Measurements from ENCODE around the gene C12orf42.

Gene C12orf42

GRCh38 chr12:103493199-103493598, 2.6 kb downstream of the C12orf42 start:
- no peak overlapping the region for H3K9ac ChIP-seq (ENCODE audit: low read depth, low read length)
- no peaks in the 10 kb centered on the region for H3K36me3 ChIP-seq (ENCODE audit: insufficient read depth, low read depth, low read length)
- no peak overlapping the region for H3K27ac ChIP-seq (ENCODE audit: low read length)
- no peaks in the 10 kb centered on the region for H3K9me3 ChIP-seq (ENCODE audit: insufficient read depth, low read depth, low read length)
- H3K4me3 ChIP-seq (ENCODE audit: low read length) = no peak overlapping the region
- peaks cover 24% of the 10 kb centered on the region for H3K27me3 ChIP-seq (ENCODE audit: insufficient read depth, low read length)
- peaks cover 10% of the 10 kb centered on the region; the same call in 1 of the 2 replicates for H3K4me1 ChIP-seq (ENCODE audit: insufficient read depth, low read length)

DNA sequence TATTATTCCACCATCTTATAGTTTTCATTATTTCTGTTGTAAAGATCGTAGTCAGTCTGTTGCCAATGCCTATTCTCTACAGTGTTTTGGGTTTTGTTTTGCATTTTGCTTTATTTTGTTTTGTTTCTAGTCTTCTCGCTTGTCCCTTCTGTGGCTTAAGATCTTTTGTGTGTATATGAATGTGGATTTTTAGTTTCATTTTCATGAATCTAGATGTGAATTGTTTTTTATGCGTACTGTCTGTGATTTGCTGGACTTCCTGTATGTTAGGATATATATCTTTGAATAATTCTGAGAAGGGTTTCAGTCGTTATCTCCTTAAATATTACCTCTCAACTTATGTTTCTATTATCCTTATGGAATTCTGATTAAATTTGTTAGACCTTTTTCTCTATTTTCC, 13.4 kb downstream of the C12orf42 start:
- no peaks in the 10 kb centered on the region for H3K27me3 ChIP-seq (ENCODE audit: insufficient read depth, low read length)

DNA sequence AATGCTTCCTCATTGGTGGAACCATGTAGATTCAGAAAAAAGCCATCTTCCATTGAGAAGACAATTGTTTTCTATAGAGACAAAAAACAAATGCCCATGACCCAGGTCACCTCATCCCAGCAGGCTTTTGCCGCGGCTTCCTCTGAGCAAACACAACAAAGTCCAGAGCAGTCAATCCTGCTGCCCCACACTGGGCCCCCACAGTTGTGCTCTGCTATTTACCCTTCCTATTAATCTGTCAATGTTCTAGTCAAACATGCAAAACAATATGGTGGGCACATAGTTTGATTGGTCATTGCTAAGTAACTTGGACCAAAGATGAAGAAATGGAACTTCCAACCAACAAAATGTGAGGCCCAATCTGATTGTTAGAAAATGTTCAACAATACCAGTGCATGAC, 20.7 kb downstream of the C12orf42 start:
- no peak overlapping the region for H3K27ac ChIP-seq (ENCODE audit: low read length)
- H3K36me3 ChIP-seq (ENCODE audit: insufficient read depth, low read depth, low read length) = no peaks in the 10 kb centered on the region

More for the DNA sequence above, 13.4 kb downstream of the C12orf42 start:
- no peak overlapping the region for H3K4me3 ChIP-seq (ENCODE audit: low read length)
- no peaks in the 10 kb centered on the region for H3K36me3 ChIP-seq (ENCODE audit: insufficient read depth, low read depth, low read length)
- no peaks in the 10 kb centered on the region for H3K4me1 ChIP-seq (ENCODE audit: insufficient read depth, low read length)
- H3K9ac ChIP-seq (ENCODE audit: low read depth, low read length) = no peak overlapping the region
- no peak overlapping the region for H3K27ac ChIP-seq (ENCODE audit: low read length)
- H3K9me3 ChIP-seq (ENCODE audit: insufficient read depth, low read depth, low read length) = 0 out of 2 replicates have a peak, but pooled peaks cover 2% of the 10 kb centered on the region

DNA sequence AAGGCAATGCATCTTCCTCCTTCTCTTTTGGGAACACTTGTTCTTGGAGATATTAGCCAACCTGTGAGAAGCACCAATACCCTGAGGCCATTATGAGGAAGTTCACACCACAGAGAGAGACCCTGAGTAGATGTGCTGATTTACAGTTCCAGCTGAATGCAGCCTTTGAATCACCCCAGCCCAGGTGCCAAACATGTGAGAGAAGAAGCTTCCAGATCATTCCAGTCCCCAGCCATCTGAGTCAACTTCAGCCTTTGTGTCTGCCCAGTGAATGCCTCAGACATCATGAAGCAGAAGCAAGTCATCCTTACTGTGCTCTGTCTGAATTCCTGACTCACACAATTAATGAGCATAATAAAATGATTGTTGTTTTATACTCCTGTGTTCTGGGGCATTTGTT, 25.1 kb downstream of the C12orf42 start:
- H3K36me3 ChIP-seq (ENCODE audit: insufficient read depth, low read depth, low read length) = no peaks in the 10 kb centered on the region
- H3K4me3 ChIP-seq (ENCODE audit: low read length) = no peak overlapping the region
- no peaks in the 10 kb centered on the region for H3K27me3 ChIP-seq (ENCODE audit: insufficient read depth, low read length)
- H3K27ac ChIP-seq (ENCODE audit: low read length) = no peak overlapping the region
- H3K4me1 ChIP-seq (ENCODE audit: insufficient read depth, low read length) = peaks cover 15% of the 10 kb centered on the region; the same call in 1 of the 2 replicates
- H3K9me3 ChIP-seq (ENCODE audit: insufficient read depth, low read depth, low read length) = no peaks in the 10 kb centered on the region
- no peak overlapping the region for H3K9ac ChIP-seq (ENCODE audit: low read depth, low read length)

More for the DNA sequence above, 20.7 kb downstream of the C12orf42 start:
- Histone ChIP-seq H3K4me1 (ENCODE audit: insufficient read depth, low read length) (no peaks in the 10 kb centered on the region), H3K9ac (ENCODE audit: low read depth, low read length) (no peak overlapping the region), H3K4me3 (ENCODE audit: low read length) (no peak overlapping the region), H3K27me3 (ENCODE audit: insufficient read depth, low read length) (no peaks in the 10 kb centered on the region), H3K9me3 (ENCODE audit: insufficient read depth, low read depth, low read length) (0 out of 2 replicates have a peak, but pooled peaks cover 2% of the 10 kb centered on the region)

DNA sequence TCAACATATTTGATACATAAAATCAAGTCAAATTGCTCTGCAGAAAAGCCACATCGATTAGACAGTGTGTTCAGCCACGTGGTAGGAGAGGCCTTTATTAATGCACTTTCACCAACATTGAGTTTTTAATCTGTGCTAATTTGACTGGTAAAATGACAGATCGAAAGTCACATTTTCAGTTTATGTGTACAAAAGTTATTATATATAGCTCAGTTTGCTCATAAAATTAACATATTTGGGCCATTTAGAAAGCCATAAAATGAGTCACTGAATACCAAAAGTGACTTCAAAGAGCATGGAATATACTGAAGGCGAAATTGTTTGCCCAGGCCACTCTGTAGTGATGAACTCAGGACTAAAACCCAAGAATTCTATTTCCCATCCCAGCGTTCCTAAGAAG, 26.0 kb downstream of the C12orf42 start:
- no peak overlapping the region for H3K4me3 ChIP-seq (ENCODE audit: low read length)
- no peak overlapping the region for H3K9ac ChIP-seq (ENCODE audit: low read depth, low read length)
- no peak overlapping the region for H3K27ac ChIP-seq (ENCODE audit: low read length)
- H3K36me3 ChIP-seq (ENCODE audit: insufficient read depth, low read depth, low read length) = no peaks in the 10 kb centered on the region
- no peaks in the 10 kb centered on the region for H3K9me3 ChIP-seq (ENCODE audit: insufficient read depth, low read depth, low read length)
- H3K4me1 ChIP-seq (ENCODE audit: insufficient read depth, low read length) = peaks cover 15% of the 10 kb centered on the region; the same call in 1 of the 2 replicates
- no peaks in the 10 kb centered on the region for H3K27me3 ChIP-seq (ENCODE audit: insufficient read depth, low read length)

DNA sequence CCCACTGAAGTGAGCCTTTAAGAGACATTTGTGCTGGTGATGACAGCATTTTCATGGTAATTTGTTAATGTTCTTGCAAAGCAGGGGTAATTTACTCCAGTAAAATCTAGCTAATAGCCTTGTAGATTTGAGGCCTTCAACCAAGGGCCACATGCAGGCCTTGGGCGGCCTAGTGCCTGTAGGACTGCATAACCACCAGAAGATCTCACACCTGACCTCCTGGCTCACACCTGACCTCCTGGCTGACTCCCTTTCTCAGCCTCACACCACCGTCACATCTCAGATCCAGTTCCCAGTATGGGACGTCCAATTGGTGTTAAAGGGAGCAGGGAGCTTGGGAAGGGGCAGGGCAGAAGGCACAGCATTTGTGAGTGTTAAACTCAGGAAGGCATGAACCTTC, 26.9 kb downstream of the C12orf42 start:
- Histone ChIP-seq H3K27me3 (ENCODE audit: insufficient read depth, low read length) (no peaks in the 10 kb centered on the region), H3K9me3 (ENCODE audit: insufficient read depth, low read depth, low read length) (no peaks in the 10 kb centered on the region), H3K36me3 (ENCODE audit: insufficient read depth, low read depth, low read length) (no peaks in the 10 kb centered on the region), H3K4me1 (ENCODE audit: insufficient read depth, low read length) (peaks cover 15% of the 10 kb centered on the region; the same call in 1 of the 2 replicates), H3K9ac (ENCODE audit: low read depth, low read length) (no peak overlapping the region), H3K4me3 (ENCODE audit: low read length) (no peak overlapping the region), H3K27ac (ENCODE audit: low read length) (no peak overlapping the region)

GRCh38 chr12:103462675-103463074, 33.1 kb downstream of the C12orf42 start:
- no peak overlapping the region for H3K4me3 ChIP-seq (ENCODE audit: low read length)
- no peak overlapping the region for H3K9ac ChIP-seq (ENCODE audit: low read depth, low read length)
- H3K27ac ChIP-seq (ENCODE audit: low read length) = no peak overlapping the region
- no peaks in the 10 kb centered on the region for H3K27me3 ChIP-seq (ENCODE audit: insufficient read depth, low read length)
- H3K36me3 ChIP-seq (ENCODE audit: insufficient read depth, low read depth, low read length) = no peaks in the 10 kb centered on the region
- peaks cover 4% of the 10 kb centered on the region; the same call in 1 of the 2 replicates for H3K4me1 ChIP-seq (ENCODE audit: insufficient read depth, low read length)
- H3K9me3 ChIP-seq (ENCODE audit: insufficient read depth, low read depth, low read length) = no peaks in the 10 kb centered on the region

- Histone ChIP-seq H3K27me3 (ENCODE audit: insufficient read depth, low read length) (no peaks in the 10 kb centered on the region), H3K4me1 (ENCODE audit: insufficient read depth, low read length) (0 out of 2 replicates have a peak, but pooled peaks cover 5% of the 10 kb centered on the region), H3K9ac (ENCODE audit: low read depth, low read length) (no peak overlapping the region), H3K4me3 (ENCODE audit: low read length) (no peak overlapping the region), H3K9me3 (ENCODE audit: insufficient read depth, low read depth, low read length) (no peaks in the 10 kb centered on the region), H3K36me3 (ENCODE audit: insufficient read depth, low read depth, low read length) (no peaks in the 10 kb centered on the region), H3K27ac (ENCODE audit: low read length) (no peak overlapping the region)
Observed at GRCh38 chr12:103457471-103457870, 38.3 kb downstream of the C12orf42 start.

DNA sequence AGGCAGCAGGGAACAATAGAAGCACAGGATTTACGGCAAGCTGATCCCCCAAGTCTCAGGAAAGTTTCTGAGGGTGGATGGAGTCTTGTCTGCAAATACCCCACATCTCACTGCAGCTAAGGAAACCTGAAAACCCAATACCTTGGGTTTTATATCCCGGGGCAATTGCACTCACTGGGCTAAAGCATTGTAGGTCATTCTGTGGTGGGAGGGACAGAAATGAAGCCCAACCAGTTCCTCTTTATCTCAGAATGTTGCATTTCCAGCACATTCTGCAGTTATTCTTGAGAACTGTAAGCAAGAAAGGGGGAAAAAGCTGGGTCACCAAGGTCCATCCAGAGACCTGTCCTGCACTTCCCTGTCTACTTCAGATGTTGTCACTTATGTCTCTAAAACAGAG, 39.8 kb downstream of the C12orf42 start:
- Histone ChIP-seq H3K4me3 (ENCODE audit: low read length) (no peak overlapping the region), H3K27me3 (ENCODE audit: insufficient read depth, low read length) (no peaks in the 10 kb centered on the region), H3K9ac (ENCODE audit: low read depth, low read length) (no peak overlapping the region), H3K36me3 (ENCODE audit: insufficient read depth, low read depth, low read length) (no peaks in the 10 kb centered on the region), H3K27ac (ENCODE audit: low read length) (no peak overlapping the region), H3K4me1 (ENCODE audit: insufficient read depth, low read length) (0 out of 2 replicates have a peak, but pooled peaks cover 5% of the 10 kb centered on the region), H3K9me3 (ENCODE audit: insufficient read depth, low read depth, low read length) (no peaks in the 10 kb centered on the region)

DNA sequence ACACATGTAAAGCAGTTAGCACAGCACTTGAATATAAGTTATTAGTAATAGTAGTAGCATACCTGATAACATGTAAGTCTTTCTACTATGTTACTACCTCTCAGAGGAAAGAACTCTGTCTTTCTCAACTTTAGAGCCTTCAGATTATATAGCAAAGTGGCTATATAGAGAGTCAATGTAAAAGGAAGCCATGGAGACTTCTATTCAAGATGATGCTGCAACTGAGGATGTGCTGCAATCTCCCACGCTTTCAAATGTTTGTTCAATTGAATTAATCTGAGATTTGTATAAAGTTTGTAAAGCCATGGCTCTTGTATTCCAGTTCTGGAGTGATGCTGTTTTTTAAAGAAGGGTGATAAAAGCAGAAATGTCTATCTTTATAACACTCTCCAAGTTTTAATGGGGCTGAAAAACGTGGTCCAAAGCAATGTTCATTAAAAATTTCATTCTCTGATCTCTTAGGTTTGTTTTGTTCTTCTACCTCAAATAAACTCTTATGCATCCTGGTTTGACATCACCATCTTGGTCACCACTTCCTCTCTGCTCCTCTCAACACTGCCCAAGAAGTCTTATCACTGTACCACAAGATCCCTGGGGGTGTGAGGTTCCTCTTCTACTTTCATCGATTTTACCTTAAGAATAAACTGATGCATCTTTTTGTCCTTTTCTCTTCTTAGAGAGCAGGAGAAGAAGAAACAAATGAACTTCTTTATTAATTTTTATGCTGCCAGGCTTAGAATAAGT, 40.6 kb downstream of the C12orf42 start:
- H3K27ac ChIP-seq (ENCODE audit: low read length) = no peak overlapping the region

DNA sequence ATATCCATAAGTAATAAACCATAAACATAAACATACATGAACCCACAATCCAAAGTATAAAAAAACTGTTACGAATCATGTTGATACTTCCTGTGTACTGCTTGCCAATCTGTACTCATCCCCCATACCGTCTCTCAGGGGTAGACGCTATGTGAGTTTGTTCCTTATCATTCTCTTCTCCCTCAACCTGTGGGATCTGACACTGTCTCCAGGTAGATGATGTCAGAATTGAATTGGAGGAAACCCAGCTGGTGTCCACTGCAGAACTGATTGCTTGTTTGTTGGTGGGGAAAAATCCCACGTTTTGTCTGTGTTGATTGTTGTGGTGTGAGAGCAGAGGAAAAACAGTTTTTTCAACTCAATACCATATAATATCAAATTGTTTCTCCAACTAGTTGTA, 50.8 kb downstream of the C12orf42 start:
- Histone ChIP-seq H3K4me3 (ENCODE audit: low read length) (peak overlapping the region; percentile 19; the same call in 1 of the 2 replicates), H3K27ac (ENCODE audit: low read length) (no peak overlapping the region), H3K9me3 (ENCODE audit: insufficient read depth, low read depth, low read length) (no peaks in the 10 kb centered on the region), H3K27me3 (ENCODE audit: insufficient read depth, low read length) (no peaks in the 10 kb centered on the region), H3K9ac (ENCODE audit: low read depth, low read length) (no peak overlapping the region), H3K4me1 (ENCODE audit: insufficient read depth, low read length) (peaks cover 10% of the 10 kb centered on the region; the same call in 1 of the 2 replicates), H3K36me3 (ENCODE audit: insufficient read depth, low read depth, low read length) (no peaks in the 10 kb centered on the region)

More for the DNA sequence above, 40.6 kb downstream of the C12orf42 start:
- H3K4me1 ChIP-seq (ENCODE audit: insufficient read depth, low read length) = 0 out of 2 replicates have a peak, but pooled peaks cover 5% of the 10 kb centered on the region
- no peak overlapping the region for H3K4me3 ChIP-seq (ENCODE audit: low read length)
- no peaks in the 10 kb centered on the region for H3K27me3 ChIP-seq (ENCODE audit: insufficient read depth, low read length)
- H3K9me3 ChIP-seq (ENCODE audit: insufficient read depth, low read depth, low read length) = no peaks in the 10 kb centered on the region
- H3K36me3 ChIP-seq (ENCODE audit: insufficient read depth, low read depth, low read length) = no peaks in the 10 kb centered on the region
- H3K9ac ChIP-seq (ENCODE audit: low read depth, low read length) = no peak overlapping the region

DNA sequence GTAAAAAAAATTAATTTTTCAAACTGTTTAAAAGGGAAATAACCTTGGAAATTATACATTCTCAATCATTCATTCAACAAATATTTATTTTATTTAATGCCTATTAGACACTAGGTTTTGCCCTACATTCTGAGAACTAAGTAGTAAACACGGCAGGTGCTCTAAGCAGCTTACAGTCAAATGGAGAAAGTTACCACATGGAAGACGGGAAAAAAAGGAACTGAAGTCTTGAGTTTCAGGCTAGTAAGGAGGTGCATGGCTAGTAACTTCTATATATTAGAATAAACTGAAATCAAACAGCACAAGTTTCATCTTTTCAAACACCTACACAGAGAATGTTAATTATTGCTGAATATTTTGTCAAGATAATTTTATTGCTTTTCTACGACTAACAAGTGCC, 52.9 kb downstream of the C12orf42 start:
- no peak overlapping the region for H3K27ac ChIP-seq (ENCODE audit: low read length)
- H3K27me3 ChIP-seq (ENCODE audit: insufficient read depth, low read length) = no peaks in the 10 kb centered on the region
- H3K9ac ChIP-seq (ENCODE audit: low read depth, low read length) = no peak overlapping the region
- no peaks in the 10 kb centered on the region for H3K36me3 ChIP-seq (ENCODE audit: insufficient read depth, low read depth, low read length)
- H3K4me3 ChIP-seq (ENCODE audit: low read length) = no peak overlapping the region
- no peaks in the 10 kb centered on the region for H3K9me3 ChIP-seq (ENCODE audit: insufficient read depth, low read depth, low read length)
- H3K4me1 ChIP-seq (ENCODE audit: insufficient read depth, low read length) = peaks cover 10% of the 10 kb centered on the region; the same call in 1 of the 2 replicates

All from iPS-20b (cell line).